ENCODE results near the gene ZDHHC20.

The ZDHHC20 gene

DNA sequence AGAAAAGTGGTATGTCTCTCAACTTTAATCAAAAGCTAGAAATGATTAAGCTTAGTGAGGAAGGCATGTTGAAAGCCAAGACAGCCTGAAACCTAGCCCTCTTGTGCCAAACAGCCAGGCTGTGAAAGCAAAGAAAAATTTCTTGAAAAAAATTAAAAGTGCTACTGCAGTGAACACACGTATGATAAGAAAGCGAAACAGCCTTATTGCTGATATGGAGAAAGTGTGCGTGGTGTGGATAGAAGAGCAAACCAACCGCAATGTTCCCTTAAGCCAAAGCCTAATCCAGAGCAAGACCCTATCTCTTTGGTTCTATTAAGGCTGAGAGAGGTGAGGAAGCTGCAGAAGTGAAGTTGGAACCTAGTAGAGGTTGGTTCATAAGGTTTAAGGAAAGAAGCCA lies 96.4 kb downstream of the ZDHHC20 start:
- TF ChIP-seq GATA1 (IDR thresholded peaks at IDR 0.05; ENCODE audit: low read depth, low read length) (no peak), POLR2A (IDR thresholded peaks at IDR 0.05; ENCODE audit: low read length) (no peak)

DNA sequence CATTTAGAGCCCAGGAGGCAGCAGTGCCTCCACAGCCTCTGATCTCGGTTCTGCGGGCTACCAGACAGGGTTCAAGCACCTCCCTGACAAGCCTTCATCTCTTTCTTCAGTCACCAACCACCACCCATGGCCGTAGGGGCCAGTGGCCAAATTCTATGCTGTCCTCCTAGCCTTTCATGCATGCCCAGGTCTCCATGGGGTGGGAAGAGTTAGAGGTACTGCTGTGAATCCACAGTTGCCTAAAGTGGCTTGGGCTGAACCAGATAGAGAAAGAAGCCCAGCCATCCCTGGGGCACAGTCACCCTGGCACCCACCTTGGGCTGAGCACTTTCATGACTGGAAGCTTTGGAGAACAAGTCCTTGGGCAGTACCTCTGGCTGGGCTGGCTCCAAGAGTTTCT lies 97.4 kb downstream of the ZDHHC20 start:
- TF ChIP-seq POLR2A (IDR thresholded peaks at IDR 0.05; ENCODE audit: low read length) (no peak), GATA1 (IDR thresholded peaks at IDR 0.05; ENCODE audit: low read depth, low read length) (no peak)
- DNase-seq: no peak

More for the DNA sequence above, 96.4 kb downstream of the ZDHHC20 start:
- DNase-seq: peak in 1 of 2 experiments; percentile 37

DNA sequence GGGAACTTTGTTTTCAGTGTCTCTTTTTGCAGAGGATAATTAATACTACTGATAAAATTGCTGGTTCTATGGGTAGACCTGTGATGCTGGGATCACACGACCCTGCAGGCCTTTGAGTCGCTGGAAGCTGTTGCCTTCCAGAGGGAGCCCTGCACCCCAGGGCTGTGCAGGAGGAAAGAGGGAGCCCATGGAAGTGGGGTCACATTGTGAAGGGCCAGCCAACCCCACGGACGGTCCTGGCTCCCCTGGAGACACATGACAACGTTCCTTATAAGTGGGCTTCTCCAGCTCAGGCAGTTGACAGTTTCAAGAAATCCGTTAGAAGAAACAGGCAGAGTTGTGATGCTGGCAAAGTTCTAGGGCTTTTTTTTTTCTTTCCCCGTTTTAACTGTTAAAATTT lies 98.0 kb downstream of the ZDHHC20 start:
- DNase-seq: no peak
- no peak for TF ChIP-seq GATA1 (IDR thresholded peaks at IDR 0.05; ENCODE audit: low read depth, low read length)
- no peak for TF ChIP-seq POLR2A (IDR thresholded peaks at IDR 0.05; ENCODE audit: low read length)

DNA sequence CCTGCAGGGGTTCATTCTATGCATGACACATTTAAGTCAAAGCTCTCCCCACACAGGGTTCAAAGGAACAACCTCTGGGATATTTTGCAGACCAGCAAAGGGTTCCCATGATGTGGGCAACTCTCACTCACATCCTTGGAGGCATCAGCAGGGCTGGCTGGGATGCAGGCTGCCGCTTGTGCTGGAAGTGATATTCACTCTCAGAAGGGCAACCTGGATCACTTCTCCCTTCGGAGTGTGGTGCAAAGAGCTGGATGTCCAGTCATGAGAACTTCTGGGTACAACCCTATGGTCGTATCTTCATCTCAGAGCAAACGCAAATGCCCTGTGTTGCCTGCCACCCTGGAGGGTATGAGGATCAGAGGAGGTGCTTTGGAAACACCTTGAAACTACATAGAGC lies 98.6 kb downstream of the ZDHHC20 start:
- TF ChIP-seq POLR2A (IDR thresholded peaks at IDR 0.05; ENCODE audit: low read length) (no peak), GATA1 (IDR thresholded peaks at IDR 0.05; ENCODE audit: low read depth, low read length) (no peak)
- DNase-seq: no peak

DNA sequence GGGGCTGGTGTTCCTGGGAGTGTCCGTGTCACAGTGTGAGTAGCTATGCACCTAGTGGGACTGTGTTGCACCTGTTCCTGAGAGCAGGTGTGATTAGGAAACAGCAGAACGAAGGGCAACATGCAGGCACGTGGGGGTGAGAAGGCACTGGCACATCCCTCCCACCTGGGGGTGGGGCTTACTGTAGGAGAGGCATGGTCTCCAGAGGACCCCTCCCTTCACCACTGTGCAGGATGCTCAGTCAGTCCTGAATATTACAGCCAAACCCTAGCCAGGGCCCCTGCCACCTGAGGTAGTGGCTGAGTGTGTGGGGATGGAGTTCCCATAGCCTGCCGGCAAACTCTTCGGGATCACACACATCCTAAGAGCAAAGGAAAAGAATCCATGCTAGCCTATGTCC lies 99.2 kb downstream of the ZDHHC20 start:
- DNase-seq: no peak
- TF ChIP-seq POLR2A (IDR thresholded peaks at IDR 0.05; ENCODE audit: low read length) (no peak), GATA1 (IDR thresholded peaks at IDR 0.05; ENCODE audit: low read depth, low read length) (no peak)

DNA sequence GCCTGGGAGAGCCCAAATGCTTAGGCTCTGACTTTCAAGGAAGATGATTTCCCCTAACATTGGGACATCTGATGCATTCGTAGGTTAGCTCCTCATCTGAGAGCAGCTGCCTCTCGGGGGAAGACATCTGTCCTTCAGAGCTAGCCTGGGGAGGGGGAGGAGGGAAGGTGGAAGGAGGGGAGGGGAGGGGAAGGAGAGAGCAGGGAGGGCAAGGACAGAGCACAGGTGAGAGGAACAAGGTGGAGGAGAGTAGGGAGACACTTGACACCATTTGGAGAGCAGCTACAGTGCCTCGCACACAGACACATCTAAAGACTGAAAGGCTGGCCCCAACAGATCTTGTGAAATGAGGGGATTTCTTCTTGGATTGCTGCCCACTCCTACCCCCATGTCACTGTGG lies 103.8 kb downstream of the ZDHHC20 start:
- TF ChIP-seq POLR2A (IDR thresholded peaks at IDR 0.05; ENCODE audit: low read length) (no peak), GATA1 (IDR thresholded peaks at IDR 0.05; ENCODE audit: low read depth, low read length) (no peak)
- no peak for DNase-seq

DNA sequence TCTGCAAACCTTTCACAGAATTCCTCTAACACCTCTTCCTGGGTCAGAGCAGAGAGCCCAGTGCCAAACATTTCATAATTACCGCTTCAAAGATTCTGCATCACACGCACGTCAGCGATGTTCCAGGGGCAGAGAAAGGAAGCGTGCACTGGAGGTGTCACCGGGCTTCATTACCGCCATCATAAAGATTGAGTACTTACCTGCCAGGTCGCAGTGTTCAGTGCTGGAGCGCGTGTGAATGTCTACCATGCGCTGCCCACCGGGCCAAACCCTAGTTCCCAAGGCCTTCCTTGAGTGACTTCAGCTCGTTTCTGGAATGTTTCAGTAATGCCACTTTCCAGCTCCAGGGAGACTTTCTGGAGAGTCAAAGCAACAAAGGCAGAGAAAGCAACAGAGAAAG lies 104.4 kb downstream of the ZDHHC20 start:
- no peak for DNase-seq
- TF ChIP-seq GATA1 (IDR thresholded peaks at IDR 0.05; ENCODE audit: low read depth, low read length): no peak
- no peak for TF ChIP-seq POLR2A (IDR thresholded peaks at IDR 0.05; ENCODE audit: low read length)

DNA sequence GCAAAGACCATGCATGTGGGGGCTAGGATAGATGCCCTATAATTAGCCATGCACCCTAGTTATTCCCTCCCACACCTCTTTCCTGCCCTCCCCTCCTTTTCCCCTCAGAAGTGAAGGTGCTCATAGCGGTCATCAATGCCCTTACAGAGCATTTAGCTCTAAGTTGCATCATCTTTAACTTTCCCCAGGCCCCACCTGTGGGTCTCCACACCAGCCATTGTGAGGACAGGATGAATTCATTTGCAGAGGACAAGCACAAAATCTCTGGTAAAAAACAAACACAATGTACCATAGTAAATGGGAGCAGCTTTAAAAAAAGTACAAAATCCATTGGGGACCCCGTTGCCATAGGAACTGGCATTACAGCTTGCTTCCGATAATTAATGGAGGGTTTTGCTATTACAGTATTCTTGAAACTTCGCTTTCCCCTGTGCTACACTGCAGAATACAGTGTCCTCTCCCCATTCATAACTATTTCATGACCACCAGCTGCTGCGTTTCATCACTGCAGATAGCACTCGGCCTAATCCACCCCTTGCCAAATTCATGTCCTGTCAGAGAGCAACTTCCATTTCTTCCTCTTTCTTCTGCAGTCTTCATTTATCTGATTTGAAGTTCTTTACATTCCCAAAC lies 110.5 kb downstream of the ZDHHC20 start:
- DNase-seq: no peak
- TF ChIP-seq GATA1 (IDR thresholded peaks at IDR 0.05; ENCODE audit: low read depth, low read length): no peak
- TF ChIP-seq POLR2A (IDR thresholded peaks at IDR 0.05; ENCODE audit: low read length): no peak

DNA sequence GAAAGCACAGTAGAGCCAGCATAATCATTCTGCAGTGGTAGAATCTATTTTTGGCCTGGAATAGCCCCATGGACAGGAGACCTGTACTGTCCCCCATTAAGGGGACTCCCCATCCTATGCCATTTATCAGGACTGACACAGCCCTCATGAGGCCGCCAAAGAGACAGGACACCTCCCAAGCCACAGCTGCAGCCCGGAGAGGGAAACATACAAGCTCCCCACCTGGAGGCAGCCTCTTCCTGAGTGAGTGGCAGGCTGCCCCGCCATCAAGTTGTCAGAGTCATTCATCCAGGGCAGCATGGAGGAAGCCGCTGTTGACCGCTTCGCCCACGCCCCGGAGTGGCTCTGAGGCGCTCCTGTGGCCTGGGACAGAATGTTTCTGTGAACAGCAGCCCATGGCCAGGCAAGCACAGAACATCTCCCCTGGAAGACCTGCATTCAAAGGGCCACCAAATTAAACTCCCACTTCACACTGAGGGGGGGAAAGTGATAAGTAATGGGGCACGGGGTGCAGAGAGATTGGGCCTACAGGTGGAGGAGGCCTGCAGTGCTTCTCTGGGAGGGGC lies 111.3 kb downstream of the ZDHHC20 start:
- no peak for DNase-seq
- TF ChIP-seq GATA1 (IDR thresholded peaks at IDR 0.05; ENCODE audit: low read depth, low read length): no peak
- TF ChIP-seq POLR2A (IDR thresholded peaks at IDR 0.05; ENCODE audit: low read length): no peak

DNA sequence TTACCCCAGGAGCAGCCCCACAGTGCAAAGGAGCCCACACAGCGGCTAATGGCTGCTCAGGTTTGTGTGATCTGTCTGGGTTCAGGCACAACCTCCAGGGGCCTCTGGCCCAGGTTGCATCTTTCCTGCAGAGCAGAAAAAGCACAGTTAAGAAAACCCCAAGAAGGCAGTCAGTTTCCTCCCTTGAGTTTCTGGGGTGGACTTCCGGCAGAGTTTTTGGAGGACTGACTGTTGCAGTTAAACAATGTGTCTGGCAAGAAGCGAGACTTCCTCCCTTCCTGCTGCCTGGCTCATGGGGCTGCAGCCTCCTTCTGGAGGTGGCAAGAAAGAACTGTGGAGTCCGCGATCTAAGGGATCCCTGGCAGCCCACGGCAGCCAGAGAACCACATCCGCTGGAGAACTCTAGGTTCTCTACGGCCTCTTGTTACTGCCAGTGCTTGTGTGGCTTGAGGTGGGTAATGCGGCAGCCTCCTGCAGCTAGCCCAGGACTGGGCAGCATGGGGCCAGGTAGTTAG lies 114.4 kb downstream of the ZDHHC20 start:
- TF ChIP-seq POLR2A (IDR thresholded peaks at IDR 0.05; ENCODE audit: low read length) (no peak), GATA1 (IDR thresholded peaks at IDR 0.05; ENCODE audit: low read depth, low read length) (no peak)
- no peak for DNase-seq

DNA sequence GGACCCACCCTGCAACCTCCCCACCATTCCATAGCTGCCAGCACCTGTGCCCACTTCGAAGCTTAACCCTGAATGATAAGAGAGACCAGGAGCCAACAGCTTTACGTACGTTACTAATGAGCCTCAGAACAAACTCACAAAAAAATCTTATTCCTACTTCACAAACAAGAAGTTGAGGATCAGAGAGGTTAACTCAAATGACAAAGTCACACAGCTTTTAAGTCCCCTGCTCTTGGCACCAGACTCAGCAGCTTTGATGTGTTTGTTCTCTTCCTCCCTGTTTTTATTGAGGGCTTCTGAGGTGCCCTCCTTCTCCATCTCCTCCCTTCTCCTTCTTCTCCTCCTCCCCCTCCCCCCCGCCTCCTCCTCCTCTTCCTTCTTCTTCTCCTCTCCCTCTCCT lies 115.4 kb downstream of the ZDHHC20 start:
- no peak for TF ChIP-seq GATA1 (IDR thresholded peaks at IDR 0.05; ENCODE audit: low read depth, low read length)
- no peak for TF ChIP-seq POLR2A (IDR thresholded peaks at IDR 0.05; ENCODE audit: low read length)
- no peak for DNase-seq

DNA sequence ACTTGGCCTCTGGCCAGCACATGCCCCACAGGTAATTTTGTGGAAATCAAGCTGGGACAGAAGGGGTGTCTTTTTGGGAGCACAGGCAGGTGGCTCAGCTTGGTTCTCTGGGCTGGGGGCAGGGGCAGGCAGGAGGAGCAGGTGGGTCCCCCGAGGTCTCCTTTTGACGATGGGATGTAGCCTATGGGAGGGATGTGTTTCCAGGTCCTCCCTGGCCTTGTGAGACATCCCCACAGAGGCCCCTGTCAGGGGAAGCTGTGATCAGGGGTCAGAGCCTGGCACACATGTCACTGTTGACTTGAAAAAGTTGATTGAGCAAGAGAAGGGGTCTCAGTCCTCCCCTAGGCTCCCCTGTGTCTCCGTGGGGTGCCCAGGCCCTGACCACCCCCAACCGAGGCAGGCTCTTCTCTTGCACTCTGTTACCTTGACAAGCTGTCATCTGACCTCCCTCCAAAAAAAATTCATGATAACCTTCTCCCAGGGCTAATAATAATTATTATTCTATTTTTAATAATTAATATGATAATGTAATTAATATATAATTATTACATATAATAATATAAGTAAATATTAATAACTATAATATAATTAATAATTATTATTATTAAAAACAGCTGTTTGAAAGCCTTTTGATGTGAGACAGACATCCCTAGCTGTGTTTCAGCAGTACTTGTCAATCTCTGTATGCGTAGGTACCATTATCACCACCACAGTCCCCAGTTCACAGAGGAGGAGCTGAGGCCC lies 116.2 kb downstream of the ZDHHC20 start:
- TF ChIP-seq POLR2A (IDR thresholded peaks at IDR 0.05; ENCODE audit: low read length): no peak
- TF ChIP-seq GATA1 (IDR thresholded peaks at IDR 0.05; ENCODE audit: low read depth, low read length): no peak
- no peak for DNase-seq

DNA sequence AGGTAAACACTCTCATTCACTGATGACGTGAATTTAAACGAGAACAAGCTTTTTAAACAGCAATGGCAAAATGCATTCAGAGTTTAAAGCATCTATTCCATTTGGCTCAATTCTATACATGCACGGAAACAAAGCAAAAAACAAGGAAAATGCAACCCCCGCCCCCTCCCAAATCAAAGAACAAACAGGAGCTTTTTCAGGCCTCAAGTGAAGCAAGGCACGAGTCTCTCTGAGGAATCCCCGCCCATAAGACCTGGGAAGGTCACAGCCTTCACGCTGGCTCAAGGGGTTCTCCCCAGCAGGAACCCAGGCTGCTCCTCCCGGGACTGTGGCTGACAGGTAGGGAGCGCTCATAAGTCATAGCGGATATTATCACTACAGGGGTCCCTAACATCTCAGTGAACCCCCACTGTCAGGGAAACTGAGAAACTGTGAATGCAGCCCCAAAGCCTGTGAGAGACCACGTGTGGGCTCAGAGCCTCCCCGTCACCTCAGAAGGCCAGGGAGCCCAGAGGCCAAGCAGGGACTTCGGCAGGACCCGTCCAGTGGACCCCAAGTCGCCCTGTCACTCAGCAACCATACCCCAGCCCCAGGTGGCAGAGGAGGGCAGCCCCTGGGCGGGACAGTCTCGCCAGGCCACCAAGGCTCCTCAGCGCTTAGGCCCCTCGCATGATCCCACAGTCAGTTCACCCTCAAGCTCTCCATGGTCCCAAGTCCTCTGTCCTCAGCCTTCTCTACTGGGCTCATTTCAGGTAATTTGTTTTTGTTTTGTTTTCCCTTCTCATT lies 117.3 kb downstream of the ZDHHC20 start:
- no peak for TF ChIP-seq POLR2A (IDR thresholded peaks at IDR 0.05; ENCODE audit: low read length)
- no peak for TF ChIP-seq GATA1 (IDR thresholded peaks at IDR 0.05; ENCODE audit: low read depth, low read length)
- DNase-seq: no peak

All from erythroblast (primary cell).